HepG2 (cell line): Measurements from ENCODE around the gene FANCD2. TPM values are rescaled to one million over a fixed set of nuclear protein-coding genes. Genes with fewer than 3 reads are reported as not detected.

ENCODE experiments used
- ATAC-seq: fragments of 200-7000 bp; cut with Tn5 transposase; 3 replicates; pipeline ENCODE4 v1.9.1; 2020; ENCODE audit warnings: mild to moderate bottlenecking, moderate library complexity
- BruUV-seq: library from RNA; stranded (reverse); fragments of 400-500 nt; replicated peaks from 2 replicates; lab custom pipeline; 2021; lab: Mats Ljungman, UMichigan
- CTCF ChIA-PET: fragments of 300-600 bp; formaldehyde crosslinking; extraction: SDS; loops from one replicate; lab custom pipeline; 2021; ENCODE audit warnings: low total read pairs, inconsistent platforms, low intra/inter-chr PET ratio; lab: Yijun Ruan, JAX
- POLR2A ChIA-PET: fragments of 350-600 bp; sonication (Branson Sonifier 250); formaldehyde crosslinking; loops from one replicate; lab custom pipeline; 2020; ENCODE audit warnings: antibody characterized with exemption, inconsistent platforms; lab: Yijun Ruan, JAX
- DNase-seq: peaks from one replicate; pipeline ENCODE4 v3.0.0-alpha.2; 2015; ENCODE audit warnings: low spot score
- FAIRE-seq: peaks from 3 replicates; lab custom pipeline; 2011; peaks lifted over from hg19 to GRCh38; lab: Jason Lieb, UNC
- H2AFZ ChIP-seq: one replicate; pipeline ENCODE4 v1.6.1; 2011; ENCODE audit warnings: low read length, inconsistent platforms
- H3K27ac ChIP-seq: fragments of 300-600 bp; 3 replicates; pipeline ENCODE4 v1.8.0; 2011; ENCODE audit warnings: mixed run types, mild to moderate bottlenecking, mixed read lengths, low read length, inconsistent platforms; ENCODE audit not compliant: insufficient read depth; ENCODE audit errors: extremely low read length
- H3K27me3 ChIP-seq, 2 experiments: fragments of 200-600 bp in 1 of 2; 2 replicates in 1 of 2; 3 replicates in 1 of 2; pipeline versions ENCODE4 v1.6.0 to v1.8.0; 2011; ENCODE audit warnings: low read length in 2 of 2, mild to moderate bottlenecking in 2 of 2, moderate library complexity in 2 of 2, inconsistent platforms in 1 of 2; ENCODE audit not compliant: insufficient read depth in 2 of 2, control insufficient read depth in 1 of 2
- H3K36me3 ChIP-seq, 2 experiments: fragments of 200-600 bp in 1 of 2; replicated peaks in 1 of 2; 2 replicates in 1 of 2; 3 replicates in 1 of 2; pipeline versions ENCODE4 v1.5.1 to v1.8.0; 2011; ENCODE audit warnings: low read length in 2 of 2, inconsistent platforms in 1 of 2; ENCODE audit not compliant: insufficient read depth in 2 of 2, control insufficient read depth in 1 of 2
- H3K4me1 ChIP-seq: 2 replicates; pipeline ENCODE4 v1.5.1; 2012; ENCODE audit warnings: low read length, inconsistent platforms; ENCODE audit not compliant: insufficient read depth
- H3K4me2 ChIP-seq: 2 replicates; pipeline ENCODE4 v1.6.0; 2011; ENCODE audit warnings: low read depth, low read length, inconsistent platforms
- H3K4me3 ChIP-seq, 3 experiments: fragments of 200-600 bp in 1 of 3; sonication (generic), shearing (Covaris generic) in 1 of 3; replicated peaks in 1 of 3; 2 replicates each; pipeline ENCODE4 v1.5.1; 2011 to 2016; ENCODE audit warnings: low read length in 3 of 3, inconsistent platforms in 2 of 3, low read depth in 2 of 3, mild to moderate bottlenecking in 2 of 3, control low read depth in 1 of 3, mixed read lengths in 1 of 3; ENCODE audit not compliant: insufficient read depth in 1 of 3
- H3K79me2 ChIP-seq: one replicate; pipeline ENCODE4 v1.6.1; 2011; ENCODE audit warnings: low read length, inconsistent platforms; ENCODE audit not compliant: insufficient read depth
- H3K9ac ChIP-seq: 2 replicates; pipeline ENCODE4 v1.6.0; 2011; ENCODE audit warnings: mild to moderate bottlenecking, low read depth, low read length, inconsistent platforms; ENCODE audit not compliant: insufficient read depth
- H3K9me3 ChIP-seq: 2 replicates; pipeline ENCODE4 v1.5.1; 2012; ENCODE audit warnings: mild to moderate bottlenecking, low read length
- H4K20me1 ChIP-seq: 2 replicates; pipeline ENCODE4 v1.6.0; 2011; ENCODE audit warnings: inconsistent platforms, mild to moderate bottlenecking, low read length, moderate library complexity; ENCODE audit not compliant: insufficient read depth
- ARID5B ChIP-seq: IDR thresholded peaks from 2 replicates; pipeline ENCODE4 v1.4.0; 2020; ENCODE audit warnings: mild to moderate bottlenecking, missing genetic modification reagents
- FOXA1 ChIP-seq, 2 experiments: fragments of 450-650 bp in 1 of 2; sonication (generic) in 1 of 2; formaldehyde crosslinking in 1 of 2; IDR thresholded peaks; 2 replicates each; pipeline versions ENCODE4 v1.4.0 to v1.6.1; 2016 to 2020; ENCODE audit warnings: missing genetic modification reagents in 1 of 2
- HNRNPK ChIP-seq: fragments of 200-400 bp; formaldehyde crosslinking; IDR thresholded peaks from 2 replicates; pipeline ENCODE4 v1.6.1; 2018; ENCODE audit warnings: low read length, low read depth, moderate library complexity, mild to moderate bottlenecking; ENCODE audit not compliant: poor library complexity, severe bottlenecking
- KDM1A ChIP-seq: IDR thresholded peaks from 2 replicates; pipeline ENCODE4 v1.6.1; 2016; ENCODE audit warnings: missing compliant biosample characterization
- NFRKB ChIP-seq: fragments of 450-650 bp; IDR thresholded peaks from 2 replicates; pipeline ENCODE4 v1.6.1; 2017
- SALL1 ChIP-seq: sonication (generic); formaldehyde crosslinking; IDR thresholded peaks from 2 replicates; pipeline ENCODE4 v1.8.0; 2022; ENCODE audit warnings: mild to moderate bottlenecking, missing genetic modification reagents
- TGIF2 ChIP-seq: IDR thresholded peaks from 2 replicates; pipeline ENCODE4 v1.6.1; 2016; ENCODE audit warnings: control low read depth, missing compliant biosample characterization
- ZBTB38 ChIP-seq: sonication (generic); formaldehyde crosslinking; IDR thresholded peaks from 2 replicates; pipeline ENCODE4 v1.5.1; 2020; ENCODE audit warnings: mild to moderate bottlenecking, missing genetic modification reagents
- ZNF260 ChIP-seq: sonication (generic); formaldehyde crosslinking; IDR thresholded peaks from 2 replicates; pipeline ENCODE4 v1.4.0; 2020; ENCODE audit warnings: missing genetic modification reagents, low read depth, mild to moderate bottlenecking, borderline replicate concordance
- ZNF460 ChIP-seq: sonication (generic); formaldehyde crosslinking; IDR thresholded peaks from 2 replicates; pipeline ENCODE4 v1.5.1; 2020; ENCODE audit warnings: missing genetic modification reagents, mild to moderate bottlenecking, borderline replicate concordance
- ZNF510 ChIP-seq: sonication (generic); formaldehyde crosslinking; IDR thresholded peaks from 2 replicates; pipeline ENCODE4 v1.4.0; 2020; ENCODE audit warnings: low read depth, mild to moderate bottlenecking, missing genetic modification reagents
- whole genome bisulfite sequencing: methylation state at CpG from one replicate; pipeline ENCODE4 v1.1.6; 2017; ENCODE audit warnings: low lambda C conversion rate; 5-methylcytosine and 5-hydroxymethylcytosine counted together
- in situ Hi-C: cut with HindIII; loops from 2 replicates; pipeline ENCODE4 v1.10.0; 2017; ENCODE audit warnings: low pct_unique_long_range_greater_than_20kb; ENCODE audit not compliant: extremely low pct_ligation_motif_present
- intact Hi-C: fragments of 100-400 bp; cut with micrococcal nuclease; formaldehyde crosslinking; loops from one replicate; pipeline ENCODE4 v1.10.0; 2022; ENCODE audit not compliant: unreplicated experiment
- polyA plus RNA-seq, 8 experiments: library from polyadenylated mRNA; depleted of rRNA in 3 of 8; stranded (reverse) in 7 of 8; unstranded in 1 of 8; fragments of >200 nt; fragmentation: Illumina TruSeq in 4 of 8; extraction: Trizol in 4 of 8; gene quantifications; 2 replicates each; pipeline versions ENCODE4 v1.2.1 to v1.2.3, GENCODE V29; 2011 to 2016; ENCODE audit warnings: low read depth in 4 of 8, missing spikeins in 1 of 8, mixed read lengths in 1 of 8; ENCODE audit not compliant: insufficient read depth in 1 of 8
- total RNA-seq, 5 experiments: library from RNA; depleted of rRNA; stranded (reverse); fragments of >200 nt; fragmentation: Illumina TruSeq; extraction: Trizol; gene quantifications; 2 replicates each; pipeline ENCODE4 v1.2.3, GENCODE V29; 2016; ENCODE audit warnings: low read depth in 1 of 5
- TF ChIP-seq, protein P1 (sequence below): sonication (generic); formaldehyde crosslinking; IDR thresholded peaks from 2 replicates; pipeline ENCODE4 v1.4.0; 2020; ENCODE audit warnings: mild to moderate bottlenecking, missing genetic modification reagents
- TF ChIP-seq, protein P2 (sequence below): sonication (generic); formaldehyde crosslinking; IDR thresholded peaks from 2 replicates; pipeline ENCODE4 v1.4.0; 2020; ENCODE audit warnings: missing genetic modification reagents, mild to moderate bottlenecking, borderline replicate concordance

The FANCD2 gene
- total and polyA plus RNA-seq, 2 of the 13 experiments (the other 11 are each of a cell fraction or from before 2014, with no cell fraction given), result 10.1 to 42.0 TPM

GRCh38 chr3:10142707-10143560, 116.7 kb downstream of the FANCD2 start:
- FAIRE-seq (no peak), ATAC-seq (peak; percentile 23), DNase-seq (no peak)
- in situ Hi-C loops (no loop called here), intact Hi-C loops (no loop called here)
- CTCF ChIA-PET, result no interaction called here
- H3K27me3 ChIP-seq, result no peaks in the 10 kb centered on the region
- peaks cover 29% of the 10 kb centered on the region for H4K20me1 ChIP-seq
- peaks cover 49% of the 10 kb centered on the region for H3K79me2 ChIP-seq
- no peaks in the 10 kb centered on the region for H3K9me3 ChIP-seq
- 39% methylated on average over 29 of the region's 29 CpGs for WGBS
- BruUV-seq, result no TSS peak
- peak overlapping the region; percentile 98 for H3K4me2 ChIP-seq
- POLR2A ChIA-PET, result interaction anchor here (0.8 to 3.0 kb wide), 6 partner anchors 11 to 210 kb away, joined by 3 to 23 read pairs (median 6); partner anchors contain the start of genes CRELD1 and TATDN2
- no peak overlapping the region for H2AFZ ChIP-seq
- H3K36me3 ChIP-seq, result peaks cover 4 to 12% of the 10 kb centered on the region in 2 experiments; a peak in 3 of 5 replicates
- peak overlapping the region; percentile 89 for H3K9ac ChIP-seq
- H3K27ac ChIP-seq, result peak overlapping the region; percentile 39
- H3K4me3 ChIP-seq, result peak overlapping the region; percentile 57 to 89 (median 66)
- H3K4me1 ChIP-seq, result peaks cover 63% of the 10 kb centered on the region
- no peak for TF ChIP-seq ARID5B (CRISPR knock-in tag)
- no peak for TF ChIP-seq ZNF260 (CRISPR knock-in tag)
- 0 out of 2 replicates have a peak, but pooled peaks have one; percentile 25 for TF ChIP-seq TGIF2
- TF ChIP-seq KDM1A, result no peak
- TF ChIP-seq ZNF510 (CRISPR knock-in tag), result no peak
- no peak for TF ChIP-seq FOXA1 (IDR thresholded peaks at IDR 0.05)
- no peak for TF ChIP-seq FOXA1 (CRISPR knock-in tag; IDR thresholded peaks at IDR 0.05)
- TF ChIP-seq, protein P1, sequence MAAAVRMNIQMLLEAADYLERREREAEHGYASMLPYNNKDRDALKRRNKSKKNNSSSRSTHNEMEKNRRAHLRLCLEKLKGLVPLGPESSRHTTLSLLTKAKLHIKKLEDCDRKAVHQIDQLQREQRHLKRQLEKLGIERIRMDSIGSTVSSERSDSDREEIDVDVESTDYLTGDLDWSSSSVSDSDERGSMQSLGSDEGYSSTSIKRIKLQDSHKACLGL (CRISPR knock-in tag), result no peak
- TF ChIP-seq HNRNPK, result no peak
- TF ChIP-seq ZBTB38 (CRISPR knock-in tag), result peak; percentile 66; the same call in 1 of the 2 replicates
- peak; percentile 90 for TF ChIP-seq ZNF460 (CRISPR knock-in tag)
- TF ChIP-seq, protein P2, sequence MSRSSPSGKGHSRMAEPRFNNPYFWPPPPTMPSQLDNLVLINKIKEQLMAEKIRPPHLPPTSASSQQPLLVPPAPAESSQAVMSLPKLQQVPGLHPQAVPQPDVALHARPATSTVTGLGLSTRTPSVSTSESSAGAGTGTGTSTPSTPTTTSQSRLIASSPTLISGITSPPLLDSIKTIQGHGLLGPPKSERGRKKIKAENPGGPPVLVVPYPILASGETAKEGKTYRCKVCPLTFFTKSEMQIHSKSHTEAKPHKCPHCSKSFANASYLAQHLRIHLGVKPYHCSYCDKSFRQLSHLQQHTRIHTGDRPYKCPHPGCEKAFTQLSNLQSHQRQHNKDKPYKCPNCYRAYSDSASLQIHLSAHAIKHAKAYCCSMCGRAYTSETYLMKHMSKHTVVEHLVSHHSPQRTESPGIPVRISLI (CRISPR knock-in tag), result peak; percentile 41; the same call in 1 of the 2 replicates
- no peak for TF ChIP-seq NFRKB
- peak; percentile 40; the same call in 1 of the 2 replicates for TF ChIP-seq SALL1 (CRISPR knock-in tag)
